Liver (tissue), 9 donors: Measurements from ENCODE around the gene ENOX1. TPM values are rescaled to one million over a fixed set of nuclear protein-coding genes. Genes with fewer than 3 reads are reported as not detected.

Experiments used
- DNase-seq: peaks from one replicate; pipeline ENCODE4 v3.0.0-alpha.2; 2017; ENCODE audit warnings: low spot score
- H3K27ac ChIP-seq, 2 donors: one replicate each; pipeline ENCODE4 v1.7.0; 2013; ENCODE audit warnings: inconsistent platforms in 2 of 2, low read length in 2 of 2, control low read depth in 1 of 2, low read depth in 1 of 2, mild to moderate bottlenecking in 1 of 2
- H3K27me3 ChIP-seq, 4 donors: one replicate each; pipeline versions ENCODE4 v1.6.1 to v1.7.0; 2013; ENCODE audit warnings: low read length in 3 of 4, inconsistent platforms in 1 of 4, mild to moderate bottlenecking in 1 of 4, moderate library complexity in 1 of 4; ENCODE audit not compliant: control insufficient read depth in 4 of 4, insufficient read depth in 4 of 4
- H3K36me3 ChIP-seq, 4 donors: one replicate each; pipeline versions ENCODE4 v1.6.1 to v1.7.0; 2013; ENCODE audit warnings: low read length in 3 of 4, mild to moderate bottlenecking in 3 of 4, low read depth in 1 of 4, moderate library complexity in 1 of 4; ENCODE audit not compliant: control insufficient read depth in 4 of 4, insufficient read depth in 3 of 4
- H3K4me1 ChIP-seq, 4 donors: one replicate each; pipeline versions ENCODE4 v1.6.1 to v1.7.0; 2013; ENCODE audit warnings: low read length in 3 of 4, mild to moderate bottlenecking in 3 of 4, moderate library complexity in 1 of 4; ENCODE audit not compliant: control insufficient read depth in 4 of 4, insufficient read depth in 4 of 4
- H3K4me3 ChIP-seq, 3 donors: one replicate each; pipeline versions ENCODE4 v1.6.1 to v1.7.0; 2013; ENCODE audit warnings: low read length in 3 of 3, control low read depth in 1 of 3, low read depth in 1 of 3, mild to moderate bottlenecking in 1 of 3
- H3K9ac ChIP-seq, 2 donors: one replicate each; pipeline ENCODE4 v1.7.0; 2013; ENCODE audit warnings: low read length in 2 of 2, mild to moderate bottlenecking in 2 of 2, moderate library complexity in 2 of 2, control low read depth in 1 of 2, low read depth in 1 of 2
- H3K9me3 ChIP-seq, 4 donors: one replicate each; pipeline versions ENCODE4 v1.6.1 to v1.7.0; 2013; ENCODE audit warnings: low read length in 3 of 4; ENCODE audit not compliant: control insufficient read depth in 4 of 4
- EGR1 ChIP-seq, 2 donors: IDR thresholded peaks; 2 replicates each; pipeline ENCODE4 v1.6.1; 2016 to 2018; ENCODE audit warnings: antibody characterized with exemption in 2 of 2, low read depth in 2 of 2
- FOXA1 ChIP-seq: IDR thresholded peaks from 2 replicates; pipeline ENCODE4 v1.6.1; 2016; ENCODE audit warnings: antibody characterized with exemption
- FOXA2 ChIP-seq: IDR thresholded peaks from 2 replicates; pipeline ENCODE4 v1.6.1; 2016; ENCODE audit warnings: antibody characterized with exemption
- GABPA ChIP-seq, 2 donors: IDR thresholded peaks in 1 of 2; conservative IDR thresholded peaks in 1 of 2; 2 replicates each; pipeline ENCODE4 v1.6.1; 2016; ENCODE audit warnings: antibody characterized with exemption in 2 of 2, mild to moderate bottlenecking in 1 of 2, moderate library complexity in 1 of 2
- HNF4A ChIP-seq, 2 donors: conservative IDR thresholded peaks; 2 replicates each; pipeline ENCODE4 v1.6.1; 2016; ENCODE audit warnings: antibody characterized with exemption in 2 of 2, mild to moderate bottlenecking in 2 of 2
- HNF4G ChIP-seq: IDR thresholded peaks from 2 replicates; pipeline ENCODE4 v1.6.1; 2016; ENCODE audit warnings: antibody characterized with exemption
- JUND ChIP-seq, 2 donors: IDR thresholded peaks; 2 replicates each; pipeline ENCODE4 v1.6.1; 2016; ENCODE audit warnings: antibody characterized with exemption in 2 of 2
- NR2F2 ChIP-seq: IDR thresholded peaks from 2 replicates; pipeline ENCODE4 v1.6.1; 2016; ENCODE audit warnings: antibody characterized with exemption
- RAD21 ChIP-seq, 2 donors: IDR thresholded peaks; 2 replicates each; pipeline ENCODE4 v1.6.1; 2016; ENCODE audit warnings: antibody characterized with exemption in 2 of 2, mild to moderate bottlenecking in 2 of 2
- RXRA ChIP-seq, 2 donors: IDR thresholded peaks; 2 replicates each; pipeline ENCODE4 v1.6.1; 2017 to 2018; ENCODE audit warnings: antibody characterized with exemption in 2 of 2, mild to moderate bottlenecking in 1 of 2
- TAF1 ChIP-seq: conservative IDR thresholded peaks from 2 replicates; pipeline ENCODE4 v1.6.1; 2016; ENCODE audit warnings: antibody characterized with exemption, mild to moderate bottlenecking
- WGBS: extraction: QIAGEN DNeasy Blood & Tissue Kit; methylation state at CpG from one replicate; pipeline ENCODE4 v1.1.7; 2013; 5-methylcytosine and 5-hydroxymethylcytosine counted together
- polyA plus RNA-seq, 2 donors: library from polyadenylated mRNA; stranded (reverse) in 1 of 2; unstranded in 1 of 2; fragments of 200-250 nt in 1 of 2; fragments of >200 nt in 1 of 2; fragmentation: Nextera tagmentation in 1 of 2; extraction: Ambion mirVana in 1 of 2; gene quantifications; one replicate each; pipeline versions ENCODE4 v1.2.1 to v1.2.3, GENCODE V29; 2013 to 2015
- total RNA-seq, 2 donors: library from RNA; depleted of rRNA; stranded (reverse); fragments of >200 nt; gene quantifications; one replicate each; pipeline ENCODE4 v1.2.3, GENCODE V29; 2014
- TF ChIP-seq, protein P1 (sequence below): IDR thresholded peaks from 2 replicates; pipeline ENCODE4 v1.6.1; 2016; ENCODE audit warnings: antibody characterized with exemption, mild to moderate bottlenecking
- TF ChIP-seq, protein P2 (sequence below): IDR thresholded peaks from 2 replicates; pipeline ENCODE4 v1.6.1; 2016; ENCODE audit warnings: antibody characterized with exemption
- TF ChIP-seq, protein P3 (sequence below): IDR thresholded peaks from 2 replicates; pipeline ENCODE4 v1.6.1; 2016; ENCODE audit warnings: antibody characterized with exemption
- TF ChIP-seq, protein P4 (sequence below): fragments of 150-350 bp; IDR thresholded peaks from 2 replicates; pipeline ENCODE4 v1.5.1; 2017; ENCODE audit warnings: improper control_type of control experiment, low read depth, low read length; ENCODE audit not compliant: missing input control
- TF ChIP-seq, protein P5 (sequence below): IDR thresholded peaks from 2 replicates; pipeline ENCODE4 v1.6.1; 2016; ENCODE audit warnings: antibody characterized with exemption
- donor health status: healthy.
- donor health status: healthy.
- donor health status: healthy.
- donor health status: healthy.
- donor health status: healthy.

The ENOX1 gene
- total and polyA plus RNA-seq, 4 donors, result 0.02 to 0.33 (median 0.08) TPM; not detected in 1

DNA sequence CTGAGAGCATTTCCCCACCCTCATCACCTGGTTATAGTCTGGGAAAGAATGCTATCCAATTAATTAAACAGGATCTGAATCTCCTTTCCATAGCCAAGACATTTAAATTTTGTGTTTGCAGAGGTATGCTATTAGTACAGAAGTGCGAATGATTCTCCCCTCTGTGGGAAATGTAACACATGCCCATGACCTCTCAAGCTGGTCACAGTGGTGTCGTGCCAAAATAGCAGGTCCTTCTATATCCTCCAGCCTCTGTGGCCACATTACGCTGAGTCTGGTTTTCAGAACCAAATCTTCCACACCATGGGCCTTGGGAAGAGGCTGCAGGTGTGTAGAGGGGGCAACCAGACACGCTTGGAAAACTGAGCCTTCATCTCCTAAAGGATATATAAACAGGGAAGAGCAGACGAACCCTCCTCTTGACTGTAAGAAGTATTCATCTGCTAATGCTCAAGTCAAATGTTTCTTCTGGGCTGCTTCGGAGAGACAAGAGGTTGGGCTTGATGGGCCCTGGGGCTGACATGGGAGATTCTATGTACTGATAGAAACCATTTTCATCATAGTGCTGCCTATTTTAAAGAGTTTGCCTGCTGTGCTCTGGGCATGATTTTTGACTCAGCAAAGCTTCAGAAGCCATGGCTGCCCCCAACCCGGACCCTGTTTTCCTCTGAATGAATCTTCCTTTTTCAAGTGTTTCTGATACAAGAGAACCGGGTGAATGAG lies 565.7 kb downstream of the ENOX1 start (continued):
- TF ChIP-seq, protein P1, sequence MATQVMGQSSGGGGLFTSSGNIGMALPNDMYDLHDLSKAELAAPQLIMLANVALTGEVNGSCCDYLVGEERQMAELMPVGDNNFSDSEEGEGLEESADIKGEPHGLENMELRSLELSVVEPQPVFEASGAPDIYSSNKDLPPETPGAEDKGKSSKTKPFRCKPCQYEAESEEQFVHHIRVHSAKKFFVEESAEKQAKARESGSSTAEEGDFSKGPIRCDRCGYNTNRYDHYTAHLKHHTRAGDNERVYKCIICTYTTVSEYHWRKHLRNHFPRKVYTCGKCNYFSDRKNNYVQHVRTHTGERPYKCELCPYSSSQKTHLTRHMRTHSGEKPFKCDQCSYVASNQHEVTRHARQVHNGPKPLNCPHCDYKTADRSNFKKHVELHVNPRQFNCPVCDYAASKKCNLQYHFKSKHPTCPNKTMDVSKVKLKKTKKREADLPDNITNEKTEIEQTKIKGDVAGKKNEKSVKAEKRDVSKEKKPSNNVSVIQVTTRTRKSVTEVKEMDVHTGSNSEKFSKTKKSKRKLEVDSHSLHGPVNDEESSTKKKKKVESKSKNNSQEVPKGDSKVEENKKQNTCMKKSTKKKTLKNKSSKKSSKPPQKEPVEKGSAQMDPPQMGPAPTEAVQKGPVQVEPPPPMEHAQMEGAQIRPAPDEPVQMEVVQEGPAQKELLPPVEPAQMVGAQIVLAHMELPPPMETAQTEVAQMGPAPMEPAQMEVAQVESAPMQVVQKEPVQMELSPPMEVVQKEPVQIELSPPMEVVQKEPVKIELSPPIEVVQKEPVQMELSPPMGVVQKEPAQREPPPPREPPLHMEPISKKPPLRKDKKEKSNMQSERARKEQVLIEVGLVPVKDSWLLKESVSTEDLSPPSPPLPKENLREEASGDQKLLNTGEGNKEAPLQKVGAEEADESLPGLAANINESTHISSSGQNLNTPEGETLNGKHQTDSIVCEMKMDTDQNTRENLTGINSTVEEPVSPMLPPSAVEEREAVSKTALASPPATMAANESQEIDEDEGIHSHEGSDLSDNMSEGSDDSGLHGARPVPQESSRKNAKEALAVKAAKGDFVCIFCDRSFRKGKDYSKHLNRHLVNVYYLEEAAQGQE, result no peak
- TF ChIP-seq FOXA2 (no peak), HNF4A (conservative IDR thresholded peaks at IDR 0.05) (no peak)
- TF ChIP-seq, protein P2, sequence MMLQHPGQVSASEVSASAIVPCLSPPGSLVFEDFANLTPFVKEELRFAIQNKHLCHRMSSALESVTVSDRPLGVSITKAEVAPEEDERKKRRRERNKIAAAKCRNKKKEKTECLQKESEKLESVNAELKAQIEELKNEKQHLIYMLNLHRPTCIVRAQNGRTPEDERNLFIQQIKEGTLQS, result no peak

DNA sequence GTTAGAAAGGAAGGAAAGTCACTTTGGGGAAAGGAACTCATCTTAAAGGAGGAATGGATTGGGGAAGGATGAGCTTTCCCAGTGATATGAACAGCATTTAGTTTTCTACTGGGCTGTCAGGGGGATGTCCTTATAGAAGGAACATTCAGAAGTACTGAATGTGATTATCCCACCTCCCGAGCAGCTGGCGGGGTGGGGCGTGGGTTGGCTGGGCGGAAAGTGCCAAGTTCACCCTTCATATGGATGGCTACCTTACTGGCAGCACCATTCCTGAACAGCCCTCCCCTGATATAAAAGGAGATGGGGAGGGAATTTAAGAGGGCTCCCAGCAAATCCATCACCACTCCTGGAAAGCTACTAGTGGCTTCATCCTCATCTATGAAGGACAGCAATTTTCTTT lies 572.6 kb downstream of the ENOX1 start:
- WGBS, result 85% methylated on average over 4 of the region's 4 CpGs
- TF ChIP-seq, protein P3, sequence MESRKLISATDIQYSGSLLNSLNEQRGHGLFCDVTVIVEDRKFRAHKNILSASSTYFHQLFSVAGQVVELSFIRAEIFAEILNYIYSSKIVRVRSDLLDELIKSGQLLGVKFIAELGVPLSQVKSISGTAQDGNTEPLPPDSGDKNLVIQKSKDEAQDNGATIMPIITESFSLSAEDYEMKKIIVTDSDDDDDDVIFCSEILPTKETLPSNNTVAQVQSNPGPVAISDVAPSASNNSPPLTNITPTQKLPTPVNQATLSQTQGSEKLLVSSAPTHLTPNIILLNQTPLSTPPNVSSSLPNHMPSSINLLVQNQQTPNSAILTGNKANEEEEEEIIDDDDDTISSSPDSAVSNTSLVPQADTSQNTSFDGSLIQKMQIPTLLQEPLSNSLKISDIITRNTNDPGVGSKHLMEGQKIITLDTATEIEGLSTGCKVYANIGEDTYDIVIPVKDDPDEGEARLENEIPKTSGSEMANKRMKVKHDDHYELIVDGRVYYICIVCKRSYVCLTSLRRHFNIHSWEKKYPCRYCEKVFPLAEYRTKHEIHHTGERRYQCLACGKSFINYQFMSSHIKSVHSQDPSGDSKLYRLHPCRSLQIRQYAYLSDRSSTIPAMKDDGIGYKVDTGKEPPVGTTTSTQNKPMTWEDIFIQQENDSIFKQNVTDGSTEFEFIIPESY, result no peak
- TF ChIP-seq FOXA2 (no peak), JUND (IDR thresholded peaks at IDR 0.05) (no peak), EGR1 (IDR thresholded peaks at IDR 0.05; ENCODE audit: low read depth in 2 of 2) (no peak), RAD21 (IDR thresholded peaks at IDR 0.05) (no peak), HNF4G (no peak), NR2F2 (no peak), TAF1 (no peak), FOXA1 (no peak), GABPA (IDR thresholded peaks at IDR 0.05 in 1 of 2, conservative IDR thresholded peaks at IDR 0.05 in 1 of 2) (no peak), RXRA (IDR thresholded peaks at IDR 0.05) (no peak)
- TF ChIP-seq, protein P4, sequence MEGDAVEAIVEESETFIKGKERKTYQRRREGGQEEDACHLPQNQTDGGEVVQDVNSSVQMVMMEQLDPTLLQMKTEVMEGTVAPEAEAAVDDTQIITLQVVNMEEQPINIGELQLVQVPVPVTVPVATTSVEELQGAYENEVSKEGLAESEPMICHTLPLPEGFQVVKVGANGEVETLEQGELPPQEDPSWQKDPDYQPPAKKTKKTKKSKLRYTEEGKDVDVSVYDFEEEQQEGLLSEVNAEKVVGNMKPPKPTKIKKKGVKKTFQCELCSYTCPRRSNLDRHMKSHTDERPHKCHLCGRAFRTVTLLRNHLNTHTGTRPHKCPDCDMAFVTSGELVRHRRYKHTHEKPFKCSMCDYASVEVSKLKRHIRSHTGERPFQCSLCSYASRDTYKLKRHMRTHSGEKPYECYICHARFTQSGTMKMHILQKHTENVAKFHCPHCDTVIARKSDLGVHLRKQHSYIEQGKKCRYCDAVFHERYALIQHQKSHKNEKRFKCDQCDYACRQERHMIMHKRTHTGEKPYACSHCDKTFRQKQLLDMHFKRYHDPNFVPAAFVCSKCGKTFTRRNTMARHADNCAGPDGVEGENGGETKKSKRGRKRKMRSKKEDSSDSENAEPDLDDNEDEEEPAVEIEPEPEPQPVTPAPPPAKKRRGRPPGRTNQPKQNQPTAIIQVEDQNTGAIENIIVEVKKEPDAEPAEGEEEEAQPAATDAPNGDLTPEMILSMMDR, result no peak
- TF ChIP-seq, protein P2, result no peak
- TF ChIP-seq, protein P5, sequence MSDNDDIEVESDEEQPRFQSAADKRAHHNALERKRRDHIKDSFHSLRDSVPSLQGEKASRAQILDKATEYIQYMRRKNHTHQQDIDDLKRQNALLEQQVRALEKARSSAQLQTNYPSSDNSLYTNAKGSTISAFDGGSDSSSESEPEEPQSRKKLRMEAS, result no peak
- Histone ChIP-seq H3K27ac (no peak overlapping the region), H3K36me3 (no peaks in the 10 kb centered on the region), H3K4me3 (no peak overlapping the region), H3K9ac (no peak overlapping the region), H3K27me3 (peaks cover 0 to 4% (median 0%) of the 10 kb centered on the region in 4 donors), H3K9me3 (no peaks in the 10 kb centered on the region), H3K4me1 (no peaks in the 10 kb centered on the region)
- no peak for DNase-seq
